PC-3 (cell line): ENCODE results near the gene ADAMTS5. TPM values are rescaled to one million over a fixed set of nuclear protein-coding genes. Genes with fewer than 3 reads are reported as not detected.

ENCODE experiments used
- ATAC-seq: fragments of 200-7000 bp; cut with Tn5 transposase; 2 replicates; pipeline ENCODE4 v1.9.1; 2020; ENCODE audit warnings: mild to moderate bottlenecking, moderate library complexity
- BruUV-seq: library from RNA; stranded (reverse); fragments of 400-500 nt; replicated peaks from 2 replicates; lab custom pipeline; 2021; lab: Mats Ljungman, UMichigan
- CTCF ChIA-PET: fragments of 300-600 bp; sonication (Branson Sonifier 250); formaldehyde crosslinking; loops from one replicate; lab custom pipeline; 2022; ENCODE audit warnings: antibody characterized with exemption; lab: Charles Lee
- POLR2A ChIA-PET: fragments of 300-600 bp; sonication (Branson Sonifier 250); formaldehyde crosslinking; loops from one replicate; lab custom pipeline; 2022; ENCODE audit warnings: antibody characterized with exemption; ENCODE audit not compliant: unreplicated experiment; lab: Charles Lee
- DNase-seq: peaks from one replicate; pipeline ENCODE4 v3.0.0-alpha.2; 2015
- H2AFZ ChIP-seq: fragments of 300-600 bp; sonication (generic); 2 replicates; pipeline ENCODE4 v1.6.0; 2016; ENCODE audit warnings: antibody characterized with exemption, low read length
- H3F3A ChIP-seq: fragments of 300-600 bp; sonication (generic); one replicate; pipeline ENCODE4 v1.6.0; 2017; ENCODE audit warnings: antibody characterized with exemption, low read length, control low read depth, mild to moderate bottlenecking; ENCODE audit not compliant: unreplicated experiment
- H3K27ac ChIP-seq: fragments of 300-600 bp; sonication (generic); 2 replicates; pipeline ENCODE4 v1.5.1; 2016; ENCODE audit warnings: mild to moderate bottlenecking, low read length
- H3K27me3 ChIP-seq: fragments of 300-600 bp; sonication (generic); 2 replicates; pipeline ENCODE4 v1.6.1; 2016; ENCODE audit warnings: low read length, mixed read lengths
- H3K36me3 ChIP-seq: fragments of 300-600 bp; sonication (generic); 2 replicates; pipeline ENCODE4 v1.6.1; 2016; ENCODE audit warnings: low read depth, mixed run types, low read length, mixed read lengths
- H3K4me1 ChIP-seq: fragments of 300-600 bp; sonication (generic); 2 replicates; pipeline ENCODE4 v1.5.1; 2016; ENCODE audit warnings: low read length; ENCODE audit not compliant: insufficient read depth
- H3K4me2 ChIP-seq: fragments of 300-600 bp; sonication (generic); 2 replicates; pipeline ENCODE4 v1.6.0; 2016; ENCODE audit warnings: low read length
- H3K4me3 ChIP-seq: fragments of 300-600 bp; sonication (generic); 2 replicates; pipeline ENCODE4 v1.5.1; 2016; ENCODE audit warnings: mild to moderate bottlenecking, low read length, mixed read lengths
- H3K79me2 ChIP-seq: fragments of 300-600 bp; sonication (generic); 2 replicates; pipeline ENCODE4 v1.6.1; 2017; ENCODE audit warnings: low read length, mixed read lengths
- H3K9ac ChIP-seq: fragments of 300-600 bp; sonication (generic); 2 replicates; pipeline ENCODE4 v1.6.0; 2016; ENCODE audit warnings: mild to moderate bottlenecking, low read length
- H3K9me2 ChIP-seq: fragments of 300-600 bp; sonication (generic); replicated peaks from 2 replicates; pipeline ENCODE4 v1.6.1; 2016; ENCODE audit warnings: mixed run types, low read length, mixed read lengths
- H3K9me3 ChIP-seq: fragments of 300-600 bp; sonication (generic); 2 replicates; pipeline ENCODE4 v1.6.1; 2016; ENCODE audit warnings: low read length, mixed read lengths
- H4K20me1 ChIP-seq: fragments of 300-600 bp; sonication (generic); 2 replicates; pipeline ENCODE4 v1.6.1; 2016; ENCODE audit warnings: low read length, mixed read lengths
- CTCF ChIP-seq: fragments of 300-600 bp; sonication (generic); conservative IDR thresholded peaks from 2 replicates; pipeline ENCODE4 v1.5.1; 2017; ENCODE audit warnings: antibody characterized with exemption, low read depth, mild to moderate bottlenecking, low read length
- EZH2 ChIP-seq: fragments of 300-600 bp; sonication (generic); IDR thresholded peaks from one replicate; pipeline ENCODE4 v1.6.1; 2017; ENCODE audit warnings: antibody characterized with exemption, mild to moderate bottlenecking, low read length; ENCODE audit not compliant: unreplicated experiment
- EZH2phosphoT487 ChIP-seq: fragments of 300-600 bp; sonication (generic); IDR thresholded peaks from 2 replicates; pipeline ENCODE4 v1.6.1; 2018; ENCODE audit warnings: mild to moderate bottlenecking, antibody characterized with exemption, low read length, borderline replicate concordance
- intact Hi-C: fragments of 100-400 bp; cut with micrococcal nuclease; formaldehyde crosslinking; loops from 2 replicates; pipeline ENCODE4 v1.9.0; 2023
- total RNA-seq: library from RNA; depleted of rRNA; stranded (reverse); fragments of >200 nt; gene quantifications from 2 replicates; pipeline ENCODE4 v1.2.3, GENCODE V29; 2014

The ADAMTS5 gene
- total RNA-seq, 1 experiment from 2014 or later, result not detected

GRCh38 chr21:26954662-26955121 is 12.2 kb downstream of the ADAMTS5 start:
- no peaks in the 10 kb centered on the region for H3K4me1 ChIP-seq
- TF ChIP-seq CTCF (no peak), EZH2phosphoT487 (no peak), EZH2 (no peak)
- no peaks in the 10 kb centered on the region for H3F3A ChIP-seq
- H3K36me3 ChIP-seq, result no peaks in the 10 kb centered on the region
- no peaks in the 10 kb centered on the region for H3K9me2 ChIP-seq
- ATAC-seq, result no peak
- no TSS peak for BruUV-seq
- H3K79me2 ChIP-seq, result no peaks in the 10 kb centered on the region
- no peak overlapping the region for H3K9ac ChIP-seq
- no peak for DNase-seq
- ChIA-PET CTCF (no interaction called here), POLR2A (no interaction called here)
- H2AFZ ChIP-seq, result no peak overlapping the region
- no peak overlapping the region for H3K4me2 ChIP-seq
- no peak overlapping the region for H3K4me3 ChIP-seq
- intact Hi-C loops, result no loop called here
- H4K20me1 ChIP-seq, result no peaks in the 10 kb centered on the region
- no peaks in the 10 kb centered on the region; the same call in 1 of the 2 replicates for H3K27me3 ChIP-seq
- H3K9me3 ChIP-seq, result no peaks in the 10 kb centered on the region
- H3K27ac ChIP-seq, result no peak overlapping the region

GRCh38 chr21:26952374-26953066 is 14.4 kb downstream of the ADAMTS5 start:
- H3K4me1 ChIP-seq, result no peaks in the 10 kb centered on the region
- H3K4me2 ChIP-seq, result no peak overlapping the region
- H3K4me3 ChIP-seq, result no peak overlapping the region
- ChIA-PET POLR2A (no interaction called here), CTCF (no interaction called here)
- H2AFZ ChIP-seq, result no peak overlapping the region
- H3K27me3 ChIP-seq, result no peaks in the 10 kb centered on the region; the same call in 1 of the 2 replicates
- no peaks in the 10 kb centered on the region for H3K9me3 ChIP-seq
- H3K9ac ChIP-seq, result no peak overlapping the region
- no peak for DNase-seq
- intact Hi-C loops, result no loop called here
- ATAC-seq, result no peak
- H3K9me2 ChIP-seq, result no peaks in the 10 kb centered on the region
- H4K20me1 ChIP-seq, result no peaks in the 10 kb centered on the region
- no peak overlapping the region for H3K27ac ChIP-seq
- BruUV-seq, result no TSS peak
- no peaks in the 10 kb centered on the region for H3K36me3 ChIP-seq
- TF ChIP-seq EZH2phosphoT487 (no peak), EZH2 (no peak), CTCF (no peak)
- no peaks in the 10 kb centered on the region for H3K79me2 ChIP-seq
- H3F3A ChIP-seq, result no peaks in the 10 kb centered on the region

- no peaks in the 10 kb centered on the region for H3F3A ChIP-seq
- ATAC-seq (no peak), DNase-seq (no peak)
- no peaks in the 10 kb centered on the region for H3K36me3 ChIP-seq
- no peaks in the 10 kb centered on the region for H3K9me3 ChIP-seq
- no peak overlapping the region for H3K4me3 ChIP-seq
- no TSS peak for BruUV-seq
- TF ChIP-seq EZH2 (no peak), CTCF (no peak), EZH2phosphoT487 (no peak)
- H3K27me3 ChIP-seq, result peaks cover 3% of the 10 kb centered on the region; the same call in 1 of the 2 replicates
- H3K9me2 ChIP-seq, result no peaks in the 10 kb centered on the region
- intact Hi-C loops, result no loop called here
- no peaks in the 10 kb centered on the region for H3K4me1 ChIP-seq
- ChIA-PET CTCF (no interaction called here), POLR2A (no interaction called here)
- no peak overlapping the region for H3K9ac ChIP-seq
- H2AFZ ChIP-seq, result no peak overlapping the region
- no peak overlapping the region for H3K27ac ChIP-seq
- no peaks in the 10 kb centered on the region for H4K20me1 ChIP-seq
- H3K79me2 ChIP-seq, result no peaks in the 10 kb centered on the region
- H3K4me2 ChIP-seq, result no peak overlapping the region
These were observed 17.1 kb downstream of the ADAMTS5 start for GRCh38 chr21:26949830-26950229.
